DMS79 (cell line): ENCODE results near the gene CPA5.
"Not testable (repeated sequence)": the region's sequence is repeated elsewhere in the genome, so short reads cannot be mapped to it uniquely, and the experiment has no call there.

Experiments used
- DNase-seq: peaks from one replicate; lab custom pipeline; 2025; lab: John Stamatoyannopoulos, UW

The CPA5 gene

GRCh38 chr7:130344271-130344866 lies at the start of gene CPA5:
Gene CPA5 (plus strand): TSS chr7:130344816. CDS start chr7:130346486, 1,670 bp downstream.
- no peak for DNase-seq

GRCh38 chr7:130296221-130296951 lies 48.2 kb upstream of the CPA5 start:
- no peak for DNase-seq

- DNase-seq = peak; percentile 71
Measured at GRCh38 chr7:130297628-130298543, 46.7 kb upstream of the CPA5 start.

GRCh38 chr7:130298544-130299326 lies 45.9 kb upstream of the CPA5 start:
- DNase-seq = no peak

- DNase-seq = no peak
Measured at GRCh38 chr7:130299866-130300265, 44.8 kb upstream of the CPA5 start.

GRCh38 chr7:130301501-130302020 lies 43.1 kb upstream of the CPA5 start:
- no peak for DNase-seq

- DNase-seq = no peak
Measured at GRCh38 chr7:130302649-130303048, 42.0 kb upstream of the CPA5 start.

- DNase-seq = no peak
Measured at GRCh38 chr7:130303127-130303526, 41.5 kb upstream of the CPA5 start.

- DNase-seq = no peak
Measured at GRCh38 chr7:130303551-130303950, 41.1 kb upstream of the CPA5 start.

GRCh38 chr7:130303982-130304381 lies 40.6 kb upstream of the CPA5 start:
- no peak for DNase-seq

GRCh38 chr7:130304878-130305277 lies 39.7 kb upstream of the CPA5 start:
- DNase-seq = no peak

- DNase-seq = no peak
Measured at GRCh38 chr7:130305433-130306042, 39.1 kb upstream of the CPA5 start.

GRCh38 chr7:130309986-130310385 lies 34.6 kb upstream of the CPA5 start:
- DNase-seq = no peak

GRCh38 chr7:130314305-130314704 lies 30.3 kb upstream of the CPA5 start:
- no peak for DNase-seq

GRCh38 chr7:130319541-130319940 lies 25.1 kb upstream of the CPA5 start:
- DNase-seq = no peak

GRCh38 chr7:130321542-130322229 lies 22.9 kb upstream of the CPA5 start:
- DNase-seq = not testable (repeated sequence)

- DNase-seq = no peak
Measured at GRCh38 chr7:130322615-130323014, 22.0 kb upstream of the CPA5 start.

- no peak for DNase-seq
Measured at GRCh38 chr7:130324306-130324943, 20.2 kb upstream of the CPA5 start.

- peak; percentile 36 for DNase-seq
Measured at GRCh38 chr7:130329681-130330080, 14.9 kb upstream of the CPA5 start.
